GM19035 (cell line): ENCODE measurements around the gene LURAP1L.

ENCODE experiments used
- ATAC-seq: cut with Tn5 transposase; IDR thresholded peaks from one replicate; pipeline ENCODE4 v1.9.1; 2021; ENCODE audit not compliant: unreplicated experiment

The LURAP1L gene

DNA sequence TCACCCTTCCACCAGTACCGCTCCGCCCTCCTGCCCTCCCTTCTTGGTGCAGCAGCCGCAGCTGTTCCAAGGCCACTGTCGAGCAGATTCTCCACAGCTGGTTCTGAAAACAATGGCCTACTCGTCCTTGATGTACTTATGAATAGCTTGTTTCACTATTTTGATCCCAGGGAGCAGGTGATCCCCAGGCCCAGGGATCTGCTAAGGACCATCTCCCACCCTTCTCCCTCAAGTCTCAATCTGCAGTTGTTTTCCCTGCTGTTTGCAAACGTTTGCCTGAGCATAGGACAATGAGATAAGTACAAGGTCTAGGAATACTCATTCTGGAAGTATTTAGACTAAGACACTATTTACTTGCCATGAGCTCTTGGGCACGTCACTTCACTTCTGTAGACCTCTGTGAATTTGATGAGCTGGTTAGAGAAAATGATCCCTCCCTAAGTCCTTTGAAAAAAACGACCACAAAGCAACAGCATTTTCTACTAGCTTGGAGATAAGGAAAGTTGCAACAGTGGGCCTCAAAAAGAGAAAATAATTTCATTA is 1.8 kb downstream of the LURAP1L start:
- ATAC-seq = no peak

DNA sequence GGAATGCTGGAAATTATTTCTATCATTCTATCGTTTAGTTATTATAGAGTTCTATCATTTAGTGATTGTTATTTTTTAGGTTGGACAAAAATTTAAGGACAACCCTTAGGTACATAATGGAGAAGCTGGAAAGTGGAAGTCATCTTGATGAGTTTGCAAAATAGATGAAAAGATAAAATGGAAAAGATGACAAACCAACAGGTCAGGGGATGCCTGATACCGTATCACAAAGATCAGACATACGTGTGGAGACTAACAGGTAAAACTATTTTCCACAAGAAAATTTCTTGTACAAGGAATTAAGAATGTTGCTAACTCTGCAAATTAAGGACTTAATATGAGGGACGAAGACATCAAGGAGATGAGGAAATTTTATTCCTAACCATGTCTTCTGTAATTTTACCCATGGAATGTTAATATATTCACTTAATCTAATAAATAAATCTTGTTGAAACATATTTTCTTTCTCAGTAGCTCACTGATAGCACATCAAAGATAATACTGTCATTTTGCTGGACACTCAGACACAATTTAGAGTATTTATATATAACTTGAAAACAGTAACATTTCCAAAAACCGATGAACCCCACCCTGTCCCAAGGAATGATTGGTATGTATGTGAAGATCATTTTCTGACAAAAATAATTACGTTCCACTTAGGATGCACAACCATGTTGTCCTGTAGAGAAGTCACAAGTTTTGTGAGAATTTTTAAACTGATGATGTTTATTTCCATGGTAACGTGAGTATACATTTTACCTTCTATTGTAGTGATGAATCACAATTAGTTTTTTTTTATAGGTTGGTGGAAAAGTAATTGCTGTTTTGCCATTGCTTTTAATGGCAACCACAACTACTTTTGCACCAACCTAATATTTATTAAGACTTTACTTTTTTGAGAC is 2.6 kb downstream of the LURAP1L start:
- ATAC-seq = no peak

DNA sequence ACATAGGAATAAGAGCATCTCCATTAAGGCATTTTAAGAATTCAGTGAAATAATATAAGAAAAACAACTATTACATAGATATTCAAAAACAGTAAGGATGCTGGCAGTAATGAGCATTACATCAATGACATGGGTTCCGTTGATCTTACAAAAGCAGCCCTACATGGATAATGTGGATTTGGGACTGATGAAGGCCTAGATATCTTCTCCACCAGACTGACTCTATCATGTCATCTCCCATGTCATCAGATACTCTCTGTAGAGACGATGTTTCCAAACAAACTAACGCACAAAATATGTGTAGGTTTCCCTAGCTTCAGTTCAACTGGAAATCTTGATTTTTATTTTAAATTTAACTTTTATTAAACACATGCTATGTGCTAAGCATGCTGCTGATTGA is 3.6 kb downstream of the LURAP1L start:
- ATAC-seq = no peak

DNA sequence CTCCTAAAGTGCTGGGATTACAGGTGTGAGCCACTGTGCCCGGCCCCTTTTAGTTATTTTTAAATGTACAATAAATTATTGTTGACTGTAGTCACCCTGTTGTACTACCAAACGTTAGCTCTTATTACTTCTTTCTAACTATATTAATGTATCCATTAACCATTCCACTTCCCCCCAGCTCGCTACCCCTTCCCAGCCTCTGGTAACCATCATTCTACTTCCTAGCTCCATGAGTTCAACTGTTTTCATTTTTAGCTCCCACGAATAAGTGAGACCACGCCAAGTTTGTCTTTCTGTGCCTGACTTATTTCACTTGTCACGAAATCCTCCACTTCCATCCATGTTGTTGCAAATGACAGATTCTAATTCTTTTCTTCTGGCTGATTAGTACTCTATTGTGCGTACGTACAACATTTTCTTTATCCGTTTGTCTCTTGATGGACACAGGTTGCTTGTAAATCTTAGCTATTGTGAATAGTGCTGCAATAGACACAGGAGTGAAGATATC is 6.5 kb downstream of the LURAP1L start:
- ATAC-seq = no peak

DNA sequence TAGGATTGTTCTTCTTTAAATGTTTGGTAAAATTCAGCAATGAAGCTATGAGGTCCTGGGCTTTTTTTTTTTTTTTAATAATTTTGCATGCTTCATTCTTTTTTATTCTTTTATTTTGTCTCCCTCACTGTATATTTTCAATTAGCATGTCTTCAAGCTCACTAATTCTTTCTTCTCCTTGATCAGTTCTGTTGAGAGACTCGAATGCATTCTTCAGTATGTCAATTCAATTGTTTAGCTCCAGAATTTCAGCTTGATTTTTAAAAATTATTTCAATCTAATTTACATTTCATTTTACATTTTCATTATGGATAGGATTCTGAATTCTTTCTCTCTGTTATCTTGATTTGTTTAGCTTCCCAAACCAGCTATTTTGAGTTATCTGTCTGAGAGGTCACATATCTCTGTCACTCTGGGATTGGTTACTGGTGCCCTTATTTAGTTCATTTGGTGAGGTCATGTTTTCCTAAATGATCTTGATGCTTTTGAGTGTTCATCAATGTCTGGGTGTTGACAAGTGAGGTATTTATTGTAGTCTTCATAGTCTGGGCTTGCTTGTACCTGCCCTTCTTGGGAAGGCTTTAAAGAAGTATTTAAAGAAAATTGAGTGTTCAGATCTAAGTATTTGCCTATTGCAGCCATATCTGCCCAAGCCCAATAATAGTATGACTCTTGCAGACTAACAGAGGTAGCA is 9.1 kb downstream of the LURAP1L start:
- no peak for ATAC-seq

DNA sequence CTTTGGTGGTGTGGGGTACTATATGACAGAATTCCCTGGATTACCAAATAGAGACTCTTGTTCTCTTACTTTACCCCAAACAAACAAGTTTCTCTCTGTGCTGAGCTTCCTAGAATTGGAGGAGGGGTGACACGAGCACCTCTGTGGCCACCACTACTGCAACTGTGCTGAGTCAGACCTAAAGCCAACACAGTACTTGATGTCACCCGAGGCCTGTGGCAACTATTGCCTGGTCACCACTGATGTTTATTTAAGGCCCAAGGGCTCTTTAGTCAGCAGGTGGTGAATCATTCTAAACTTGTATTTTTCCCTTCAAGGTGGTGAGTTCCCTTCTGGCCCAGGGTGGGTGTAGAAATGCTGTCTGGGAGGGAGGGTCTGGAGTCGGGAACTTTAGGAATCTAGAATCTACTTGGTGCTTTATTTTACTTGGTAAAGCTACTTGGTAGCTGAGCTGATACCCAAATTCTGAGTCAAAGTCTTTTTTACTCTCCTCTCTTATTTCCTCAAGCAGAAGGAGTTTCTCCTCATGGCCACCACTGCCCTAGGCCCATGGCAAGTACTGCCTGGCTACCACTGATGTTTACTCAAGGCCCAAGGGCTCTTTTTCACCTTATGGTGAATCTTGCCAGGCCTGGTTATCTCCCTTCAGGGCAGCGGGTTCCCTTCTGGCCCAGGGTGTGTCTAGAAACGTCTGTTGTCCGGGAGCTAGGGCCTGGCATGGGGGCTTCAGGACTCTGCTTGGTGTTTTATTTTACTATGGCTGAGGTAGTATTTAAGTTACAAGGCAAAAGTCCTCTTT is 9.8 kb downstream of the LURAP1L start:
- ATAC-seq = peak; percentile 92

DNA sequence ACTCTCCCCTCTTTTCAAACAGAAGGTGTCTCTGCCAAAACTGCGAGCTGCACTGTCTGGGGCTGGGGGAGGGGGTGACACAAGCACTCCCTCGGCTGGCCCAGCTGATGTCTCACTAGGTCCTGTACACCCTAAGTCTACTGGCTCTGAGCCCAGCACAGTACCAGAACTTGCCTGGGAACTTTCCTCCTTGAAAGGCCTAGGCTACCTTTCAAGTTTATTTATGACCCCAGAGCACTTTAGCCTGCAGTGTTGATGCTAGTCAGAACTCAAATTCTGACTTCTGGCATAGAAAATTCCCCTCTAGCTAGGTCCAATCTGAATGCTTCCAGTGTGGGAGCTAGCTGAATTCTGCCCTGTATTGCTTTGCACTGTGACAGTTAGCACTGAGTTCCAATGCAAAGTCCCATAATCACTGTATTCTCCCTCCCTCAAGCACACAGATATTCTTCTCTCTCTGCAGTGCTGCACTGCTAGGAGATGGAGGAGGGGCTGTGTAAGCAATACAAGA is 10.5 kb downstream of the LURAP1L start:
- peak; percentile 18 for ATAC-seq

DNA sequence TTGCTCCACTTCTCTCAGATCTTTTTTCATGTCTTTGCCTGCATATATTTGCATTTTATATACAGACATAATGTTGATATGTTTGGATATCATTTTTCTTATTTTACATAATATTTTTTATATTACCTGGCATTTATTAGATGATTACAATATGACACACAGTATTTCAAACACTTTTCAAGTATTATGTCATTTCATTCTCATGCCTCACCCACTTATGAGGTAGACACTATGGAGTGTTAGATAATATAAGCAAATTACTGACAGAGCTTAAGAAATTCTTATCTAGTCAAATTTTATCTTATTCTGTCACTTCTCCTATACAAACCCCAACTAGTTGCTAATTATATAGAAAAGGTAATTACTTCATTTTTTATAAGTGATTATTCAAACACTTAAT is 11.1 kb downstream of the LURAP1L start:
- ATAC-seq = no peak

DNA sequence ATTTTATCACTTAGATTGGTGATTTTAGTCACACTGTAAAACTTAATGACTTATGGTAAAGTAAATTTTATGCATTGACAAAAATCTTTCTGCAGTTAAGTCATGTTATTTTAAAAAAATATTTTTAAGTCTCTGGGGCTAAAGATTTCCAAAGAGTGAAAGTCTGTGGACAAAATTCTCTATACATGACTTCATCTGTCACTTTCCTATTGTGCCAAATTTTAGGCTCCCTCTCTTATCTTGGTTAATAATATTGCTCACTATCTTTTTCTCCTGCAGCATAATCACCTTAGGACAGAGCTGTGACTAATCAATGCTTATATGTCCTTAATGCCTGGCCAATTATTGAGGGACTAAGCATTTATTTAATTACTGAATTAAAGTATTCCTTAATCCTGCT is 15.2 kb downstream of the LURAP1L start:
- no peak for ATAC-seq

DNA sequence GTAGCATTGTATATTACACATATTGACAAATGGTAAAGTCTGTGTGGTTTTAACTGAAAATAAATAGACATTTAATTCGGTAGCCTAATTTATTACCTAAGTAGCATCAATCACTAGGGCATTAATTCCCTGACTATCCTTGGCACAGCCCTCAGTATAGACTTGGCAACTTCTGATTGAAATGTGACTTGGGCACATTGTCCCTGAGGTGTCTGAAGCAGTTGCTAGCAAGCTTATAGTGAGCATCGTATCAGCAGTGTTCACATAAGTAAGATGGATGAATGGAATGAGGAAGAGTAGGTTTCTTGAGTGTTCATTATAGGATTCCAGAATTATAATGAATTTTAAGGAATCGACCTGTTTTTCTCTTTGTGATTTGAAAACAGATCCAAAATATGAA is 16.1 kb downstream of the LURAP1L start:
- no peak for ATAC-seq

DNA sequence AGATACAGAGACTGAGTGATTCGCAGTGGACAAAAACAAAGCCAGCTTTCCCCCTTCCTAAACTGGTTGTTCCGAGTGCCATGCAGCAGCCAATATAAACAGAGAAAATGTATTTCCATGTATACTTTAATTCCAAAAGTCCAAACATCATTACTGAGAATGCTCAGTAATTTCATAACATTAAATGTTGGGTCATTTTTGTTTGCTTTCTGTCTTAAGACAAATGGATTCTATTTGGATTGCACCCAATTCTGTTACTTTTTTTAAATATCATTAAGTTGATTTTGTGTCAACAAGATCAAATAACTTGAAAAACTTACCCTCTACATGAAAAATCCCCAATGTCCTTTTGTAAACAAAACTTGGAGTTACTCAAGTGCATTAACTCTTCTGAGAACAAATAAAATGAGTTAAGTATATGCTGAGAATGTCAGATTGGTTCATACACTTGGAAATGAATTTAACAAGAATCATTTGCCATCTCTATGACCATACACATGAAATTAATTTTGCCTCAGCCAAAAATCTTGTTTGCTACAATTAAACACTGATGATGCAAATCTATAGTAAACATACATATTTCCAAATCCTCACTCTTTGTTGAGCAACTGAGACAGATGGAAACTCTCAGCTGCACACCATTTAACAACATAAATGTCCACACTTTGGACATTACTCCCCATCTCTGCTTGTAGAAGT is 19.4 kb downstream of the LURAP1L start:
- ATAC-seq = no peak

DNA sequence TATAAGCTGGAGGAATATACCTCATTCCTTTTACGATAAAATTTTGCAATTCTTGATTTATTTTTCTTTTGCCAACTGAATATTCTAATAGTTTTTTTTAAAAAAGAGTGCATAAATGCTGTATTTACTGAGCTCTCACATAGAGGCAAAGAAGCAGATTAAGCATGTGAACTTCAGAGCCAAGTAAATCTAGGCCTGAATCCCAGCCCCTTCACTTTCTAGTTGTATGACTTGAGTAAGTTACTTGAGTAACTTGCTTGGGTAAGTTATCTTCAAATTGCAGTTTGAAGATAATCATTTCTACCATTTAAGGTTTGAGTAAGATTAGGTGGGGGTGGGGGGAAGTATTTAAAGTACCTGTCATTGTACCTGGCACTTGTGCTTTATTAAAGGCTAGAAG is 21.8 kb downstream of the LURAP1L start:
- no peak for ATAC-seq

DNA sequence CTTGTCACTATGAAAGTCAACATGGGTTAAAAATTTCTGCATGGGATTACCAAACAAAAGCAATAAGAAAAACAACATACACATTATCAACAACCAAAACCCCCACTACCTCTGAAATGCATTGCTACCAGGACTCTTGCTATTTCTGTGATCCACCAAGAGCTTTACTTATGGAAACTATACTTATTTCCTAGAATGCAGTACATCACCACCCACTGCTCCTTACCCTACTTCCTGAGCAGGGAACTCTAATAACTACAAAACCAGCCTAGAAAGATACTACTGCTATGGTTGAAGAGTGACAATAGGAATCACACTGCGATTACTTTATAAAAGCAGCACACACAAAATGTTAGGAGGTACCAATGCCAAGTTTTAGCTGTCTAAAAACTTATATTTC is 22.2 kb downstream of the LURAP1L start:
- ATAC-seq = no peak

DNA sequence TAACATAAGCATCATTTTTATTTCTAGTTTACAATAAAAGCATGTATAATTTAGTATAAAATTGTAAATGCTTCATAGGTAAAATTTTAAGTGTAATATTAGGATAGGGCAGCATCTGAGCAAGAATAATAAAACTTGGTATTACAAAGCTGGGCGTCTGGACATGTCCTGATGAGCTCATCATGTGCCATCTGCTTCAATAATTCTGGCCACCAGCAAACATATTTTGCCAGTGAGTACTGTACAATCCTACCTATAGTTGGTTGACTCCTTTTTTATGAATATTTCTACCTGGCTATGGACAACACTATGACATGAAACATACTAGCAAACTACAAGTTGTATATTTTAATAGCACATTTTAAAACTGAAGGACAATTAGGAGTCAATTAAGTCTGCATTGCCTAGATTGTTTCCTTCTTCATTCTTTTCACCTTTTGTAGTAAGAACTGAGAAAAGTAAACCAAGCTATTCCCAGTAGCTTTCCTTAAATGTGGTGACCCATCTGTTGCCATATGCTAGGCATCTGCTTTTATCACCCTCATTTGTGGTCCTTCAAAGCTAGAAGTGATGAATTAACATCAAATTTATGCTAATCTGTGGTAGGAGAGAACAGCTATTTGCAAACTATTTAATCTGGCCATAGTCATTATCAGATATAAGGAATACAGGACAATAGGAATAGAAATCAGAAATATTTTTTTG is 23.4 kb downstream of the LURAP1L start:
- no peak for ATAC-seq

DNA sequence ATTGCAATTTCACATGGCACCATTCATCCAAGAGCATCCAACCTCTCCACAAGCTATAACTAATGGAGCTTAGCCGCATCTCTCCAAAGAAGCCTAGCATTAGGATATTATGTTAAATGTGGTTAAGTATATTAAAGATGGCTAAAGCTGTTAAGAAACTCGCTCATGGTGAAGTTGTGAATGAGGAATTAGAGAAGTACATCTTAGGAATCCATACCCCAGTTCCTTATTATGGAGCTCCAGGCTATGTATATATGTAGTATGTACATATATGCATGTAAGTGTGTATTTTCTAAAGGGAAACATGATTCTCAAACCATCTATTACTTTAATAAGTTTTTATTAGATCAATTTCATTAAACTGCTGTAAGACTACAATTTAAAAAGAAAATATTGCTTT is 26.4 kb downstream of the LURAP1L start:
- no peak for ATAC-seq

DNA sequence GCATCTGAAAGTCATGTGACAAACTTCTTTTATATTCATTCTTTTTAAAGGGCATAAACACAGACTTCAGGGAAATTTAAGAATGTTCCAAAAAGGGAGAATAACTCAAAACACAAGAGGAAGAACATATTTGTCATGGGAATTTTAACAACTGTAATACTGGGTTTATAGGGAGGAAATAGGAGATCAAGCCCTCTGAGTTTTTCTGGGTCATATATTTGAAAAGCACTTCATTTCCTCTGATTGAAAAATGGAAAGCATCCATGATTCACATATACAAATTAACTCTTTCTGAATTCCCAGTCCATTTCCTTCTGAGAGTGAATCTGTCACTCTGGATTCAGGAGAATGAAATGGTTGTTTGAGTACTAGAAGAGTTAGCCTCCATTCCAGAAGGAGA is 26.8 kb downstream of the LURAP1L start:
- no peak for ATAC-seq

DNA sequence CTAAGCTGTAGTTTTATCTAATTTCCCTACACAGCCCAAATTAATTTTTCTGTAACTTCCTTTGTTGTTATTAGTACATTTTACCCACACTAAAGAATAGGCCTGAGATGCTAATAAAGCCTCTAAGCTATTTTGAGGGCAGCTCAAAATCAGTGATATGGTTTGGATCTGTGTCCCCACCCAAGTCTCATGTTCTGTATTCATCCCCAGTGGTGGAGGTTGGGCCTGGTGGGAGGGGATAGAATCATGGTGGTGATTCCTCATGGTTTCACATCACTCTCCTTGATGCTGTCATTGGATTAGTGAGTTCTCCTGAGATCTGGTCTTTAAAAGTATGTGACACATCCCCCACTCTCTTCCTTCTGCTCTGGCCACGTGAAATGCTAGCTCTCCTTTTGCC is 27.3 kb downstream of the LURAP1L start:
- ATAC-seq = no peak

DNA sequence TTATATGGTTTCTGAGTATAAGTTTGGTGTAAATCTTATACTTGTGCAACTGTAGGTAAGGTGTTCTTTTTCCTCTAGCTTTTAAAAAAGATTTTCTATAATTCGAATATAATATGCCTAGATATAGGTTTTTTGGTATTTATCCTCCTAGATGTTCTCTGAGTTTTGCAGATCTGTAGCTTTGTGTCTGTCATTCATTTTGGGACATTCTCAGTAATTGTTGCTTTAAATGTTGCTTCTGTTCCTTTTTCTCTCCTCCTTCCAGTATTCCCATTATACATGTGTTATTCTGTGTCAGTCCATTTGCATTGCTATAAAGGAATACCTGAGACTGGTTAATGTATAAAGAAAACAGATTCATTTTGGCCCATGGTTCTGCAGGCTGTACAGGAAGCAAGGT is 33.7 kb downstream of the LURAP1L start:
- ATAC-seq = no peak

DNA sequence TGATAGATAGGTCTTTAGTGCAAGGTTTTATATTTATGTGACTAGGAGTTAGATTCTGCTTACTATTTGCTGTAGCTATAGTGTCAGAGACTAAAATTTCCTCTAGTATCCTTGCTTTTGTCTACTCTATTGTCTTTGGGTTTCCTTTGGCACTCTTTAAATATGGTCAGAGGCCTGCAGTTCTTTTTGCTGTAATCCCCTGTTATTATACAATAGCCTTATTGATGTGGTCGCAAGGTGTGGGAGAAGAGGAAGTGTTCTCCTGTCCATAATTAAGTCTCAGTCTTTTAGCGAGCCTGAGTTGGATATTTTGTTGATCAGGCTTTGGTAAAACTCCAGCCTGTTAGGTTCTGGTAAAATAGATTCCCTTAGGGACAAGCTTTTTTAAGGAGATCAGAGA is 34.9 kb downstream of the LURAP1L start:
- no peak for ATAC-seq

DNA sequence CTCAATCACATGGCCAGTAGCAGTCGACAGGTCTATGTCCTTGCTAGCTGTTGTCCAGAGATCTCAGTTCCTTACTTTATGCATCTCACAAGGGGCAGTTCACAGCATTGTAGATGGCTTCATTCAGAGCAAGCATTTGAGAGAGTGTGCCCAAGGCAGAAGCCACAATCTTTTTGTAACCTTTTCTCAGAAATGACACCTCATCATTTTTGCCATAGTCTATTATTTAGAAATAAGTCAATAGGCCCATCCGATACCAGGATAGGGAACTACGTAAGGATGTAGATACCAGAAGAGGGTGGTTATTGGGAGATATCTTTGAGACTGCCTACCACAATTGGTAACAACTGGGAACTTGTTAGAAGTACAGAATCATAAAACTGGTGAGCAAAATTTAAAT is 37.1 kb downstream of the LURAP1L start:
- ATAC-seq = no peak
